HL-60/S4 treated with retinoic acid at 250 ng/mL for 4 days and 3 days (cell line): ENCODE data around the gene ITPK1.

Source experiments
- in situ Hi-C: fragments of 300-500 bp; cut with MboI; formaldehyde crosslinking; loops from 2 replicates; pipeline ENCODE4 v1.7.0; 2022; ENCODE audit warnings: low sequenced_read_pairs

The ITPK1 gene

GRCh38 chr14:93045965-93046704, 69.6 kb downstream of the ITPK1 start:
- in situ Hi-C loops: no loop called here

- in situ Hi-C loops: no loop called here
Measured at GRCh38 chr14:93045211-93045674, 70.5 kb downstream of the ITPK1 start.

GRCh38 chr14:93044556-93044955, 71.2 kb downstream of the ITPK1 start:
- in situ Hi-C loops: no loop called here

GRCh38 chr14:93044121-93044520, 71.6 kb downstream of the ITPK1 start:
- in situ Hi-C loops: no loop called here

GRCh38 chr14:93042968-93043940, 72.5 kb downstream of the ITPK1 start:
- in situ Hi-C loops: no loop called here

GRCh38 chr14:93041830-93042229, 73.9 kb downstream of the ITPK1 start:
- in situ Hi-C loops: no loop called here

- in situ Hi-C loops: no loop called here
Measured at GRCh38 chr14:93040982-93041381, 74.7 kb downstream of the ITPK1 start.

GRCh38 chr14:93040443-93040842, 75.3 kb downstream of the ITPK1 start:
- in situ Hi-C loops: no loop called here

GRCh38 chr14:93039649-93040315, 75.9 kb downstream of the ITPK1 start:
- in situ Hi-C loops: no loop called here

GRCh38 chr14:93037351-93037750, 78.4 kb downstream of the ITPK1 start:
- in situ Hi-C loops: no loop called here

- in situ Hi-C loops: no loop called here
Measured at GRCh38 chr14:93036652-93037345, 78.9 kb downstream of the ITPK1 start.

- in situ Hi-C loops: no loop called here
Measured at GRCh38 chr14:93035917-93036651, 79.6 kb downstream of the ITPK1 start.

GRCh38 chr14:93035585-93035916, 80.2 kb downstream of the ITPK1 start:
- in situ Hi-C loops: no loop called here

GRCh38 chr14:93034671-93034994, 81.1 kb downstream of the ITPK1 start:
- in situ Hi-C loops: no loop called here

- in situ Hi-C loops: no loop called here
Measured at GRCh38 chr14:93033983-93034670, 81.6 kb downstream of the ITPK1 start.

- in situ Hi-C loops: no loop called here
Measured at GRCh38 chr14:93033084-93033982, 82.4 kb downstream of the ITPK1 start.

GRCh38 chr14:93032421-93032936, 83.2 kb downstream of the ITPK1 start:
- in situ Hi-C loops: no loop called here

- in situ Hi-C loops: no loop called here
Measured at GRCh38 chr14:93031505-93032315, 84.0 kb downstream of the ITPK1 start.
